Measurements from ENCODE around the gene DNAJC6.

GRCh38 chr1:65443647-65444046, 134.3 kb downstream of the DNAJC6 start:
- TF ChIP-seq POLR2A (IDR thresholded peaks at IDR 0.05; ENCODE audit: low read depth, low read length): no peak
- TF ChIP-seq TAF1 (IDR thresholded peaks at IDR 0.05; ENCODE audit: low read depth, low read length): no peak
- no peak for TF ChIP-seq SPI1 (IDR thresholded peaks at IDR 0.05; ENCODE audit: low read depth, low read length)
